Duodenal mucosa (tissue), 2 donors: ENCODE measurements around the gene F12.

Source experiments
- H3K27ac ChIP-seq: one replicate; pipeline ENCODE4 v1.7.0; 2013; ENCODE audit warnings: low read depth, low read length
- H3K27me3 ChIP-seq, 2 donors: one replicate each; pipeline ENCODE4 v1.7.0; 2013; ENCODE audit warnings: low read length in 2 of 2, control low read depth in 1 of 2; ENCODE audit not compliant: insufficient read depth in 2 of 2, control insufficient read depth in 1 of 2
- H3K36me3 ChIP-seq, 2 donors: one replicate each; pipeline ENCODE4 v1.7.0; 2013; ENCODE audit warnings: low read length in 2 of 2, control low read depth in 1 of 2; ENCODE audit not compliant: insufficient read depth in 2 of 2, control insufficient read depth in 1 of 2
- H3K4me1 ChIP-seq, 2 donors: one replicate each; pipeline ENCODE4 v1.7.0; 2013; ENCODE audit warnings: low read length in 2 of 2, control low read depth in 1 of 2; ENCODE audit not compliant: insufficient read depth in 2 of 2, control insufficient read depth in 1 of 2
- H3K4me3 ChIP-seq, 2 donors: one replicate each; pipeline ENCODE4 v1.7.0; 2013; ENCODE audit warnings: low read length in 2 of 2, low read depth in 1 of 2
- H3K9ac ChIP-seq, 2 donors: one replicate each; pipeline ENCODE4 v1.7.0; 2013; ENCODE audit warnings: low read length in 2 of 2, low read depth in 1 of 2
- H3K9me3 ChIP-seq, 2 donors: one replicate each; pipeline ENCODE4 v1.7.0; 2013; ENCODE audit warnings: low read length in 2 of 2, control low read depth in 1 of 2; ENCODE audit not compliant: control insufficient read depth in 1 of 2

F12 gene

GRCh38 chr5:177354256-177354655 lies 55.1 kb downstream of the F12 start:
- no peak overlapping the region for H3K27ac ChIP-seq
- H3K36me3 ChIP-seq, result peaks cover 0 to 3% of the 10 kb centered on the region in 2 donors
- H3K9ac ChIP-seq, result no peak overlapping the region
- H3K9me3 ChIP-seq, result no peaks in the 10 kb centered on the region
- no peak overlapping the region for H3K4me3 ChIP-seq
- H3K4me1 ChIP-seq, result peaks cover 37 to 50% of the 10 kb centered on the region in 2 donors
- no peaks in the 10 kb centered on the region for H3K27me3 ChIP-seq

- Histone ChIP-seq H3K27ac (no peak overlapping the region), H3K27me3 (no peaks in the 10 kb centered on the region), H3K36me3 (peaks cover 4 to 7% of the 10 kb centered on the region in 2 donors), H3K9ac (no peak overlapping the region), H3K9me3 (no peaks in the 10 kb centered on the region), H3K4me1 (peaks cover 33 to 43% of the 10 kb centered on the region in 2 donors), H3K4me3 (no peak overlapping the region)
These were observed 56.3 kb downstream of the F12 start for GRCh38 chr5:177353093-177353492.
